Mucosa of rectum (tissue), 2 donors: ENCODE data around the gene MYO3B.
A peak's percentile ranks its signal among the peaks of the same experiment; 100 is the strongest.

Experiments
- H3K27ac ChIP-seq, 2 donors: one replicate each; pipeline ENCODE4 v1.7.0; 2013; ENCODE audit warnings: inconsistent platforms in 2 of 2, low read depth in 2 of 2, low read length in 2 of 2
- H3K27me3 ChIP-seq, 2 donors: one replicate each; pipeline ENCODE4 v1.7.0; 2013; ENCODE audit warnings: low read length in 2 of 2; ENCODE audit not compliant: control insufficient read depth in 2 of 2, insufficient read depth in 2 of 2
- H3K36me3 ChIP-seq, 2 donors: one replicate each; pipeline ENCODE4 v1.7.0; 2013; ENCODE audit warnings: low read length in 2 of 2; ENCODE audit not compliant: control insufficient read depth in 2 of 2, insufficient read depth in 2 of 2
- H3K4me1 ChIP-seq, 2 donors: one replicate each; pipeline ENCODE4 v1.7.0; 2013; ENCODE audit warnings: low read length in 2 of 2, mild to moderate bottlenecking in 1 of 2; ENCODE audit not compliant: control insufficient read depth in 2 of 2, insufficient read depth in 2 of 2
- H3K4me3 ChIP-seq, 2 donors: one replicate each; pipeline ENCODE4 v1.7.0; 2013; ENCODE audit warnings: low read length in 2 of 2
- H3K9ac ChIP-seq, 2 donors: one replicate each; pipeline ENCODE4 v1.7.0; 2013; ENCODE audit warnings: low read length in 2 of 2, low read depth in 1 of 2, mild to moderate bottlenecking in 1 of 2
- H3K9me3 ChIP-seq, 2 donors: one replicate each; pipeline ENCODE4 v1.7.0; 2013; ENCODE audit warnings: low read length in 2 of 2; ENCODE audit not compliant: control insufficient read depth in 2 of 2
- donor health status: healthy.
- donor health status: Normal muscosa, but diverticular disease.

The MYO3B gene

GRCh38 chr2:170454471-170455372 lies 276.8 kb downstream of the MYO3B start:
- H3K9me3 ChIP-seq, result no peaks in the 10 kb centered on the region
- no peak overlapping the region for H3K9ac ChIP-seq
- no peak overlapping the region for H3K4me3 ChIP-seq
- H3K27ac ChIP-seq, result peak overlapping the region; percentile 24 to 51
- H3K36me3 ChIP-seq, result no peaks in the 10 kb centered on the region
- H3K27me3 ChIP-seq, result no peaks in the 10 kb centered on the region
- H3K4me1 ChIP-seq, result peaks cover 3 to 19% of the 10 kb centered on the region in 2 donors

- Histone ChIP-seq H3K27me3 (no peaks in the 10 kb centered on the region), H3K9ac (no peak overlapping the region), H3K4me1 (peaks cover 3 to 19% of the 10 kb centered on the region in 2 donors), H3K9me3 (no peaks in the 10 kb centered on the region), H3K36me3 (no peaks in the 10 kb centered on the region), H3K4me3 (no peak overlapping the region), H3K27ac (peak overlapping the region; percentile 24 to 51)
Observed at GRCh38 chr2:170455617-170456426, 277.9 kb downstream of the MYO3B start.

DNA sequence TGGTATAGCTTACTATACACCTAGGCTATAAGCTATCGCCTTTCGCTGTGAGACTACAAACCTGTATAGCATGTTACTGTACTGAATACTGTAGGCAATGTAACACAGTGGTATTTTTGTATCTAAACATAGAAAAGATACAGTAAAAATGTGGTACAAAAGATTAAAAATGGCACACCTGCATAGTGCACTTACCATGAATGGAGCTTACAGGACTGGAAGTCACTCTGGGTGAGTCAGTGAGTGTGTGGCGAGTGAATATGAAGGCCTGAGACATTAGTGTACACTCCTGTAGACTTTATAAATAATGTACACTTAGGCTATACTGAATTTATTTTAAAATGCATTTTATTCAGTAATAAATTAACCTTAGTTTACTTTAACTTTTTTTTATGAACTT lies 279.0 kb downstream of the MYO3B start:
- Histone ChIP-seq H3K27ac (no peak overlapping the region), H3K36me3 (no peaks in the 10 kb centered on the region), H3K4me3 (no peak overlapping the region), H3K9me3 (no peaks in the 10 kb centered on the region), H3K4me1 (peaks cover 3 to 19% of the 10 kb centered on the region in 2 donors), H3K27me3 (no peaks in the 10 kb centered on the region), H3K9ac (no peak overlapping the region)

DNA sequence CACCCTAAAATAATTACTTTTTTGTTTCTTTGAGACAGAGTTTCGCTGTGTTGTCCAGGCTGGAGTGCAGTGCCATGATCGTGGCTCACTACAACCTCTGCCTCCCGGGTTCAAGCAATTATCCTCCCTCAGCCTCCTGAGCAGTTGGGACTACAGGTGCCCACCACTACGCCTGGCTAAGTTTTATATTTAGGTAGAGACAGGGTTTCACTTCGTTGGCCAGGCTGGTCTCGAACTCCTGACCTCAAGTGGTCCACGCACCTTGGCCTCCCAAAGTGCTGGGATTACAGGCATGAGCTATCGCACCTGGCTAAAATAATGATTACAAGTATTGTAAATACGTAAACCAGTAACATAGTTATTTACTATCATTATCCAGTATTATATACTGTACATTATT lies 279.8 kb downstream of the MYO3B start:
- Histone ChIP-seq H3K27ac (no peak overlapping the region), H3K4me1 (peaks cover 3 to 19% of the 10 kb centered on the region in 2 donors), H3K9me3 (no peaks in the 10 kb centered on the region), H3K27me3 (no peaks in the 10 kb centered on the region), H3K4me3 (no peak overlapping the region), H3K9ac (no peak overlapping the region), H3K36me3 (no peaks in the 10 kb centered on the region)

GRCh38 chr2:170461889-170462288 lies 283.9 kb downstream of the MYO3B start:
- no peak overlapping the region for H3K4me3 ChIP-seq
- H3K36me3 ChIP-seq, result no peaks in the 10 kb centered on the region
- no peaks in the 10 kb centered on the region for H3K4me1 ChIP-seq
- no peak overlapping the region for H3K9ac ChIP-seq
- H3K27ac ChIP-seq, result no peak overlapping the region
- no peaks in the 10 kb centered on the region for H3K9me3 ChIP-seq
- H3K27me3 ChIP-seq, result no peaks in the 10 kb centered on the region

- H3K36me3 ChIP-seq, result no peaks in the 10 kb centered on the region
- H3K9ac ChIP-seq, result no peak overlapping the region
- no peak overlapping the region for H3K27ac ChIP-seq
- H3K4me3 ChIP-seq, result no peak overlapping the region
- no peaks in the 10 kb centered on the region for H3K9me3 ChIP-seq
- no peaks in the 10 kb centered on the region for H3K4me1 ChIP-seq
- H3K27me3 ChIP-seq, result no peaks in the 10 kb centered on the region
Observed at GRCh38 chr2:170462433-170463205, 284.7 kb downstream of the MYO3B start.

DNA sequence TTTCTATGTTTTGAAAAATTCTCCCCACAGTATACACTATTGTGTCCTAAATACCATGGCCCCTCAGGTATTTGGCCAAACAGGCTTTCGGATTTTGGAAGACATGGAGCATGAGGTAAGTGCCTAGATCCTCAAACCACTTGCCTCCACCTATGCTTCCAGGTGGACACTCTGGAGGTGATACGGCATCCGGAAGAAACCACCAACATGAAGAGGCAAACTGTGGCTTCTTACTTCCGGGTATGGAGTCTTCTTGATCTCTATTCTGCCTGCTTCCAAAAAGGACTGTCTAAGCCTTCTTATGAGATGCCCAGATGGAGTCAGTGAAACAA lies 285.2 kb downstream of the MYO3B start:
- Histone ChIP-seq H3K9ac (no peak overlapping the region), H3K9me3 (no peaks in the 10 kb centered on the region), H3K27ac (no peak overlapping the region), H3K4me3 (no peak overlapping the region), H3K4me1 (peaks cover 0 to 1% of the 10 kb centered on the region in 2 donors), H3K36me3 (no peaks in the 10 kb centered on the region), H3K27me3 (no peaks in the 10 kb centered on the region)

DNA sequence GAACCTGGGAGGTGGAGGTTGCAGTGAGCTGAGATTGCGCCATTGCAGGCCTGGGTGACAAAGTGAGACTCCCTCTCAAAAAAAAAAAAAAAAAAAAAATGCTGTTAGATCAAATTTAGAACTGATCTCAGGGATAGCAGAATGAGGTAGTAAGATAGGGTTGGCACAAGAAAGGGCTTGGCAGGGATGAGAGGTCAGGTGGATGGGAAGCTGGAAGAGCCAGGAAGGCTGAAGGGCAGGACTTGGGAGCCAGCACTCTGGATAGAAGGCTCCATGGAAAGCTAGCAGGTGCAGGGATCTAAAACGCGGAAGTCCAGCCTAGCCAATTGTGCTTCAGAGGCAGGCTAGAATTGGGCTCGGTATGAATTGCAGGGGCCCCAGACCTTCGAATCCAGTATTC lies 286.3 kb downstream of the MYO3B start:
- no peak overlapping the region for H3K9ac ChIP-seq
- no peaks in the 10 kb centered on the region for H3K36me3 ChIP-seq
- H3K27me3 ChIP-seq, result no peaks in the 10 kb centered on the region

GRCh38 chr2:170465241-170465640 lies 287.3 kb downstream of the MYO3B start:
- Histone ChIP-seq H3K9ac (no peak overlapping the region), H3K27ac (no peak overlapping the region), H3K9me3 (no peaks in the 10 kb centered on the region), H3K36me3 (no peaks in the 10 kb centered on the region), H3K4me3 (no peak overlapping the region), H3K4me1 (peaks cover 0 to 7% of the 10 kb centered on the region in 2 donors), H3K27me3 (no peaks in the 10 kb centered on the region)

More for the DNA sequence above, 286.3 kb downstream of the MYO3B start:
- Histone ChIP-seq H3K9me3 (no peaks in the 10 kb centered on the region), H3K4me3 (no peak overlapping the region), H3K27ac (no peak overlapping the region), H3K4me1 (peaks cover 0 to 7% of the 10 kb centered on the region in 2 donors)
